ENCODE results near the gene CALML3. TPM values are rescaled to one million over a fixed set of nuclear protein-coding genes. Genes with fewer than 3 reads are reported as not detected.

Gene CALML3
- total RNA-seq, 1 donor from 2014 or later, result not detected

DNA sequence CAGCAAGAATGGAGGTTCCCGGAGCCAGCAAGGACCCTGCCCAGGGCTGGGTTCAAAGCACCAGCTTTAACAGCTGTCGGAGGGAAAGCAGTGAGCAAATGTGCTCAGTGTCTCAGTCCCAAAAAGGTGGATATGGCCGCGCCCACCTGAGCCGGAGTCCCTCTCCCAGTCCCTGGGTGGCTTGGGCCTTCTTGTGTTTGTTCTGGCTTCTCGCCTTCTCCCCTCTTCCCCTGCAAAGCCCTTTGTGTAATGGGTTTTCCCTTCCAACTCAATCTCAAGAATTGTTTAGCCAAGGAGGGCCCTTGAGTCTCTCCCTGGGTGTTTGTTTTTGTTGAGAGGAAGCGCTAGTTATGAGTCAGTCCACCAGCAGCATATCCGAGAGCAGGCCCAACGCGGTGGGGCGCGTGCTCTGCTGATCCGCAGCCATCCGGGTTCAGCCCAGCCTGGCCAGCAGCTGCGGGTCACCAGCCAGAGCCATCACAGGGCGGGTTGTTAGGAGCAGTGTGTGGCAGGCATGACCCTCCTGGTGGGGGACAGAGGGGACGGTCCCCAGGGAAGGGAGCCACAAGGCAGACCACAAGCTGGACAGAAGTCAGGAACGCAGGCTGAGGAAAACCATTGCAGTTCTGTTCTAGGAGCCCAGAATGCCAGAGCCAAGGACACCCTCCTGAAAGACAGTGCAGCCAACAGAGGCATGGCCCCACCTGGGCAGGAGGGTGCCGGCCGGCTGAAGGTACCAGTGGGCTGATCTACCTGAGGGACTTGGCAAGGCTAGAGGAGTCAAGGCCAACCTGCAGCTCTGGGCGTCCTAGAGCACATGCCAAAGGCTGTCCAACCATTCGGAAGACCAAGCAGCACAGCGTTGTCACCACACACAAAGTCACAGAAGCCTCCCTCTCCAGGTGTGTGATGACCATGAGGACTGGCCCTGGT lies 21.3 kb downstream of the CALML3 start:
- ChIA-PET POLR2A (no interaction called here), CTCF (no interaction called here)
- Mint-ChIP-seq H3K4me1 (no peaks in the 10 kb centered on the region), H3K27ac (no peak overlapping the region), H3K36me3 (ENCODE audit: low read depth) (no peaks in the 10 kb centered on the region), H3K9me3 (peaks cover 9% of the 10 kb centered on the region), H3K27me3 (no peaks in the 10 kb centered on the region), H3K4me3 (no peak overlapping the region)
- TF ChIP-seq, protein P1, sequence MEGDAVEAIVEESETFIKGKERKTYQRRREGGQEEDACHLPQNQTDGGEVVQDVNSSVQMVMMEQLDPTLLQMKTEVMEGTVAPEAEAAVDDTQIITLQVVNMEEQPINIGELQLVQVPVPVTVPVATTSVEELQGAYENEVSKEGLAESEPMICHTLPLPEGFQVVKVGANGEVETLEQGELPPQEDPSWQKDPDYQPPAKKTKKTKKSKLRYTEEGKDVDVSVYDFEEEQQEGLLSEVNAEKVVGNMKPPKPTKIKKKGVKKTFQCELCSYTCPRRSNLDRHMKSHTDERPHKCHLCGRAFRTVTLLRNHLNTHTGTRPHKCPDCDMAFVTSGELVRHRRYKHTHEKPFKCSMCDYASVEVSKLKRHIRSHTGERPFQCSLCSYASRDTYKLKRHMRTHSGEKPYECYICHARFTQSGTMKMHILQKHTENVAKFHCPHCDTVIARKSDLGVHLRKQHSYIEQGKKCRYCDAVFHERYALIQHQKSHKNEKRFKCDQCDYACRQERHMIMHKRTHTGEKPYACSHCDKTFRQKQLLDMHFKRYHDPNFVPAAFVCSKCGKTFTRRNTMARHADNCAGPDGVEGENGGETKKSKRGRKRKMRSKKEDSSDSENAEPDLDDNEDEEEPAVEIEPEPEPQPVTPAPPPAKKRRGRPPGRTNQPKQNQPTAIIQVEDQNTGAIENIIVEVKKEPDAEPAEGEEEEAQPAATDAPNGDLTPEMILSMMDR (IDR thresholded peaks at IDR 0.05), result no peak
- no peak for DNase-seq
- intact Hi-C loops (cut with micrococcal nuclease), result no loop called here
- ATAC-seq (ENCODE audit: low read depth), result no peak

DNA sequence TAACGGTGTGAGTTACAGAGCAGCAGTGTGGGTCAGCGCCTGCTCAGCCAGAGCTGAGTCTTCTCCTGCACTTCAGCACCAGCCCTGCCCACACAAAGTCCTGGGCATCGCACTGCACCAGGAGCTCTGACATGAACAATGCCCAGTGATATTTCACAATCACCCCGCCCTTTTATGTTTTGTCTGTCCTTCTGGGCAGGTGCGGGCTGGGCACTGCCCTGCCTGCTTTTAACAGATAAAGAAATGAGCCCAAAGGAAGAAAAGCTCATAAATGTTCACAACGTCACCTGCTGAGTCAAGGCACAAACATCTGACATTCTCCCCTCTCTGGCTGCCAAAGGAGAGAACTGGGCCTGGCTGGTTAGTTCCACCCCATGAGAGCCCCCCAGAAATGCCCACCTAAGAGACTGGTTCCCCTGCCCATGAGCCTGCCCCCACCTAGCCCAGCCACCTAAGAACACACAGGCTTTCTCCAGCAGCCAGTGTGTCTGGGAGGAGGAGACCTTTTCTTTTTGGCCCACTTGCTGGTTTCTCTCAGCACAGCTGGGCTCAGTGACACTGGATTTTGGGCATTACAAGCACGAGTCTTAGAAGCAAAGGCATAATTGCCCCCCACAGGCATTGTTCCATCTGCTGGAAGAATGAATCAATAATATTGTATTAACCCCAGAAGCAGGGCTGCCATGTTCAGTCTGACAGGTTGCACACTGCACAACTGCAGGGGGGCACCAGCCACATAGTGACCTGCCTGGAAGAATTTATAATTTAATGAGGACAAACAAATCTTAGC lies 22.3 kb downstream of the CALML3 start:
- intact Hi-C loops (cut with micrococcal nuclease), result no loop called here
- DNase-seq (no peak), ATAC-seq (ENCODE audit: low read depth) (no peak)
- H3K27ac Mint-ChIP-seq, result no peak overlapping the region
- ChIA-PET POLR2A (no interaction called here), CTCF (no interaction called here)
- H3K4me3 Mint-ChIP-seq, result no peak overlapping the region
- H3K4me1 Mint-ChIP-seq, result peaks cover 4% of the 10 kb centered on the region
- no peaks in the 10 kb centered on the region for H3K36me3 Mint-ChIP-seq (ENCODE audit: low read depth)
- H3K9me3 Mint-ChIP-seq, result peaks cover 6% of the 10 kb centered on the region
- no peaks in the 10 kb centered on the region for H3K27me3 Mint-ChIP-seq
- TF ChIP-seq, protein P1 (IDR thresholded peaks at IDR 0.05), result no peak

DNA sequence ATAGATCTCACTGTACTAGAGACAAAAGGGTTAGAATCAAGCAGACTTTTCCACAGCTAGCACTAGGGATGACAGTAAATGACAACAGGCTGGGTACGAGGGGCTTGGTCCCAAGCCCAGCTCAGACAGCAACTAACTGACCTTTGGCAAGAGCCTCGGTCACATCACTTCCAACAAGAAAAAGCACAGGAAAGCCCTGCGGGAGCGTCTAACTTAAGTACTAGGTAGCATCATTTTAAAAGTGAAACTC lies 22.8 kb downstream of the CALML3 start:
- H3K27ac Mint-ChIP-seq, result no peak overlapping the region
- peaks cover 6% of the 10 kb centered on the region for H3K9me3 Mint-ChIP-seq
- ATAC-seq (ENCODE audit: low read depth), result no peak
- TF ChIP-seq, protein P1 (IDR thresholded peaks at IDR 0.05), result no peak
- H3K4me1 Mint-ChIP-seq, result peaks cover 9% of the 10 kb centered on the region
- H3K36me3 Mint-ChIP-seq (ENCODE audit: low read depth), result no peaks in the 10 kb centered on the region
- H3K27me3 Mint-ChIP-seq, result no peaks in the 10 kb centered on the region
- intact Hi-C loops (cut with micrococcal nuclease), result no loop called here
- no peak for DNase-seq
- H3K4me3 Mint-ChIP-seq, result no peak overlapping the region
- CTCF ChIA-PET, result no interaction called here
- POLR2A ChIA-PET, result no interaction called here

DNA sequence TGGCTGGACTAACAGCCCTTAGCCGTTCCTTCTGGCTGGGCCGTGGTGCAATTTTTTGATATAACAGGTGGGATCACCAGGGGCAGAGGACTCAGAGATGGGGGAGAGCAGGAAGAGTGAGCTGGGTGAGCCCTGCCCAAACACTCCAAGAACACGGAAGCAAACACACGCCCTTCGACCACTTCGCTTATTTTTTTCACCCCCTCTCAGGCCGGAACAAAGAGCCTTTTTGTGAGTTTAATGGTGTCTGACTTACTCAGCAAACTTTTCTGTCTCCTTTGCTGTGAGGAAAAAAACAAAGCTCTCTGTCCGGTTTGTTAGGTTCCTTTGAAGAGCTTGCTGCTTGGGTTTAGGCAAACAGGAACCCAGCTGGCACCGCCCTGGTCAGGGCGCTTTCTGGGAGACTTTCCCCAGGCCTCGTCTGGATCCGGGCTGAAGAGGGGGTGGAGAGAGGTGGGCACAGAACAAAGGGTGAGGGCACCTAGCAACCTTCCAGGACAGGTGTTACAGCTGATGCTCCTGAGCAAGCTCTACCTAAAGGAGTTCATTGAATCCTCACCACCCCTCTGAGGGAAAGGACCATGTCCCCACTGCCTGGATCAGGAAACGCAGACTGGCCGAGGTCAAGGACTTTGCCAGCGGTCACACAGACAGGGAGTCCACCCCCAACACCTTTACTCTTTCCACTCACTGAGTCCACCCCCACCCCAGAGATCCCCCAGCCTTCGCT lies 23.3 kb downstream of the CALML3 start:
- intact Hi-C loops (cut with micrococcal nuclease), result no loop called here
- Mint-ChIP-seq H3K9me3 (peaks cover 2% of the 10 kb centered on the region), H3K4me3 (no peak overlapping the region), H3K27ac (no peak overlapping the region), H3K4me1 (peaks cover 10% of the 10 kb centered on the region), H3K27me3 (peaks cover 1% of the 10 kb centered on the region), H3K36me3 (ENCODE audit: low read depth) (no peaks in the 10 kb centered on the region)
- DNase-seq (no peak), ATAC-seq (ENCODE audit: low read depth) (no peak)
- POLR2A ChIA-PET, result no interaction called here
- CTCF ChIA-PET, result no interaction called here
- TF ChIP-seq, protein P1 (IDR thresholded peaks at IDR 0.05), result no peak

All from activated B cell treated with CpG ODN at 0.5 μM for 24 hours (primary cell).